A673 (cell line): Measurements from ENCODE around the gene CDC25B. TPM values are rescaled to one million over a fixed set of nuclear protein-coding genes. Genes with fewer than 3 reads are reported as not detected.

Source experiments
- BruUV-seq: library from RNA; stranded (reverse); fragments of 400-500 nt; replicated peaks from 2 replicates; lab custom pipeline; 2021; lab: Mats Ljungman, UMichigan
- CTCF ChIA-PET: fragments of 300-600 bp; sonication (Branson Sonifier 250); formaldehyde crosslinking; loops from one replicate; lab custom pipeline; 2022; ENCODE audit warnings: antibody characterized with exemption; lab: Charles Lee
- POLR2A ChIA-PET: fragments of 300-600 bp; sonication (Branson Sonifier 250); formaldehyde crosslinking; loops from one replicate; lab custom pipeline; 2022; ENCODE audit warnings: antibody characterized with exemption; ENCODE audit not compliant: low non-redundant PET; lab: Charles Lee
- DNase-seq: peaks from one replicate; pipeline ENCODE4 v3.0.0-alpha.2; 2015; ENCODE audit warnings: low spot score
- H3K27ac ChIP-seq: fragments of 200-600 bp; sonication (generic); 2 replicates; pipeline ENCODE4 v1.5.1; 2016; ENCODE audit warnings: mixed run types, low read depth, mild to moderate bottlenecking, mixed read lengths, antibody characterized with exemption, low read length; ENCODE audit not compliant: poor library complexity, severe bottlenecking
- H3K27me3 ChIP-seq: fragments of 200-600 bp; sonication (generic); replicated peaks from 2 replicates; pipeline ENCODE4 v1.6.1; 2017; ENCODE audit warnings: mixed run types, low read depth, mild to moderate bottlenecking, mixed read lengths, antibody characterized with exemption, low read length; ENCODE audit not compliant: insufficient read depth, poor library complexity
- H3K36me3 ChIP-seq: fragments of 200-600 bp; sonication (generic); 2 replicates; pipeline ENCODE4 v1.6.1; 2016; ENCODE audit warnings: mixed run types, mild to moderate bottlenecking, mixed read lengths, antibody characterized with exemption, low read length; ENCODE audit not compliant: insufficient read depth, poor library complexity, severe bottlenecking
- H3K4me1 ChIP-seq: fragments of 200-600 bp; sonication (generic); 2 replicates; pipeline ENCODE4 v1.6.1; 2017; ENCODE audit warnings: mixed run types, mild to moderate bottlenecking, mixed read lengths, antibody characterized with exemption, low read length; ENCODE audit not compliant: insufficient read depth, poor library complexity, severe bottlenecking
- H3K4me3 ChIP-seq: fragments of 200-600 bp; sonication (generic); 2 replicates; pipeline ENCODE4 v1.5.1; 2016; ENCODE audit warnings: low read depth, mixed run types, mild to moderate bottlenecking, mixed read lengths, low read length; ENCODE audit not compliant: poor library complexity, severe bottlenecking
- H3K9me3 ChIP-seq: fragments of 200-600 bp; sonication (generic); 2 replicates; pipeline ENCODE4 v1.6.1; 2016; ENCODE audit warnings: mixed run types, low read depth, mild to moderate bottlenecking, mixed read lengths, antibody characterized with exemption, low read length; ENCODE audit not compliant: poor library complexity, severe bottlenecking
- CTCF ChIP-seq: fragments of 300-800, 200-600 bp; sonication (generic); conservative IDR thresholded peaks from 2 replicates; pipeline ENCODE4 v1.5.1; 2017; ENCODE audit warnings: low read depth, mild to moderate bottlenecking, antibody characterized with exemption, low read length, moderate library complexity, mixed read lengths
- EZH2 ChIP-seq: fragments of 200-600 bp; sonication (generic); IDR thresholded peaks from 2 replicates; pipeline ENCODE4 v1.6.1; 2017; ENCODE audit warnings: borderline replicate concordance, low read depth, mild to moderate bottlenecking, mixed read lengths, antibody characterized with exemption, low read length; ENCODE audit not compliant: poor library complexity, severe bottlenecking
- intact Hi-C: fragments of 100-400 bp; cut with micrococcal nuclease; formaldehyde crosslinking; loops from one replicate; pipeline ENCODE4 v1.10.0; 2022; ENCODE audit not compliant: unreplicated experiment
- total RNA-seq: library from RNA; stranded (reverse); gene quantifications from 2 replicates; pipeline ENCODE4 v1.2.3, GENCODE V29; 2021

Gene CDC25B
- total RNA-seq, 1 experiment from 2014 or later: 119 TPM

GRCh38 chr20:3781153-3781910 lies 14.8 kb upstream of the CDC25B start, which contains the start of gene SPEF1:
TSS of gene SPEF1 (minus strand) at chr20:3781448. CDS start at chr20:3781287, 161 bp downstream.
- H3K4me1 ChIP-seq: peaks cover 35% of the 10 kb centered on the region
- H3K36me3 ChIP-seq: no peaks in the 10 kb centered on the region
- BruUV-seq: no TSS peak
- H3K27me3 ChIP-seq: peaks cover 12% of the 10 kb centered on the region
- intact Hi-C loops: loop anchor here (1.0 kb wide), 1 partner anchor 28 kb away; no protein-coding TSS in a partner anchor
- no peaks in the 10 kb centered on the region for H3K9me3 ChIP-seq
- no peak within 1 kb of the TSS for H3K27ac ChIP-seq
- TF ChIP-seq CTCF: peak; percentile 67
- no peak for TF ChIP-seq EZH2
- peak within 1 kb of the TSS; percentile 40 for H3K4me3 ChIP-seq
- ChIA-PET CTCF (interaction anchor here (0.5 to 1.5 kb wide), 8 partner anchors 28 to 218 kb away, joined by 3 to 5 read pairs (median 4); partner anchors contain the start of gene AP5S1), POLR2A (interaction anchor here (0.5 to 0.9 kb wide), 3 partner anchors 14 to 1325 kb away, joined by 3 to 8 read pairs (median 3); partner anchors contain the start of gene ADISSP)
- peak; percentile 98 for DNase-seq

- no TSS peak for BruUV-seq
- Histone ChIP-seq H3K4me3 (no peak overlapping the region), H3K27ac (no peak overlapping the region), H3K9me3 (no peaks in the 10 kb centered on the region), H3K36me3 (no peaks in the 10 kb centered on the region), H3K27me3 (peaks cover 12% of the 10 kb centered on the region), H3K4me1 (peaks cover 32% of the 10 kb centered on the region)
- no peak for DNase-seq
- TF ChIP-seq CTCF: no peak
- TF ChIP-seq EZH2: no peak
- intact Hi-C loops: no loop called here
- POLR2A ChIA-PET: no interaction called here
- CTCF ChIA-PET: no interaction called here
These were observed 13.5 kb upstream of the CDC25B start for GRCh38 chr20:3782597-3782996.

GRCh38 chr20:3783068-3783489 lies 13.0 kb upstream of the CDC25B start:
- intact Hi-C loops: no loop called here
- H3K27ac ChIP-seq: peak overlapping the region; percentile 58
- no TSS peak for BruUV-seq
- no peaks in the 10 kb centered on the region for H3K36me3 ChIP-seq
- H3K4me1 ChIP-seq: peaks cover 27% of the 10 kb centered on the region
- H3K4me3 ChIP-seq: no peak overlapping the region
- POLR2A ChIA-PET: no interaction called here
- H3K9me3 ChIP-seq: no peaks in the 10 kb centered on the region
- DNase-seq: no peak
- CTCF ChIA-PET: no interaction called here
- H3K27me3 ChIP-seq: peaks cover 12% of the 10 kb centered on the region
- TF ChIP-seq EZH2: no peak
- TF ChIP-seq CTCF: no peak
